Fibroblast of pulmonary artery (primary cell): ENCODE results near the gene HSD17B3.
"Not testable (repeated sequence)": the region's sequence is repeated elsewhere in the genome, so short reads cannot be mapped to it uniquely, and the experiment has no call there.

Source experiments
- DNase-seq: peaks from one replicate; pipeline ENCODE4 v3.0.0-alpha.2; 2010; ENCODE audit warnings: low read depth
- H3K4me3 ChIP-seq: replicated peaks from 2 replicates; pipeline ENCODE4 v1.5.1; 2011; ENCODE audit warnings: low read depth, mild to moderate bottlenecking, control low read depth, low read length, moderate library complexity
- CTCF ChIP-seq: IDR thresholded peaks from 2 replicates; pipeline ENCODE4 v1.5.1; 2011; ENCODE audit warnings: mild to moderate bottlenecking, control low read depth, low read length, inconsistent platforms; ENCODE audit errors: missing control alignments

The HSD17B3 gene

GRCh38 chr9:96249746-96250145 lies 52.2 kb downstream of the HSD17B3 start:
- TF ChIP-seq CTCF, result no peak
- DNase-seq, result no peak
- no peak overlapping the region for H3K4me3 ChIP-seq

- DNase-seq, result no peak
- no peak for TF ChIP-seq CTCF
- H3K4me3 ChIP-seq, result no peak overlapping the region
Observed at GRCh38 chr9:96246267-96246671, 55.7 kb downstream of the HSD17B3 start.

- no peak for DNase-seq
- TF ChIP-seq CTCF, result no peak
- H3K4me3 ChIP-seq, result no peak overlapping the region
Observed at GRCh38 chr9:96245399-96245798, 56.6 kb downstream of the HSD17B3 start.

- no peak for DNase-seq
- no peak for TF ChIP-seq CTCF
- H3K4me3 ChIP-seq, result no peak overlapping the region
Observed at GRCh38 chr9:96243778-96244177, 58.2 kb downstream of the HSD17B3 start.

GRCh38 chr9:96242811-96243210 lies 59.2 kb downstream of the HSD17B3 start:
- TF ChIP-seq CTCF, result no peak
- no peak for DNase-seq
- H3K4me3 ChIP-seq, result no peak overlapping the region

- TF ChIP-seq CTCF, result no peak
- DNase-seq, result no peak
Observed at GRCh38 chr9:96241391-96241809, 60.6 kb downstream of the HSD17B3 start.

GRCh38 chr9:96236854-96237550 lies 65.0 kb downstream of the HSD17B3 start:
- H3K4me3 ChIP-seq, result no peak overlapping the region
- no peak for DNase-seq
- no peak for TF ChIP-seq CTCF

More at GRCh38 chr9:96241391-96241809, 60.6 kb downstream of the HSD17B3 start:
- H3K4me3 ChIP-seq, result no peak overlapping the region

- not testable (repeated sequence) for H3K4me3 ChIP-seq, DNase-seq
Observed at GRCh38 chr9:96236337-96236736, 65.6 kb downstream of the HSD17B3 start.
